RPMI7951 (cell line): ENCODE data around the gene DOC2B. TPM values are rescaled to one million over a fixed set of nuclear protein-coding genes. Genes with fewer than 3 reads are reported as not detected.
A peak's percentile ranks its signal among the peaks of the same experiment; 100 is the strongest.
"Not testable (repeated sequence)": the region's sequence is repeated elsewhere in the genome, so short reads cannot be mapped to it uniquely, and the experiment has no call there.

Experiments used
- DNase-seq: peaks from one replicate; pipeline ENCODE4 v3.0.0-alpha.2; 2012; ENCODE audit warnings: low read depth
- total RNA-seq: library from RNA; depleted of rRNA; stranded (reverse); fragments of >200 nt; shearing (Covaris generic); gene quantifications from 2 replicates; pipeline ENCODE4 v1.2.3, GENCODE V29; 2014; rRNA removed

The DOC2B gene
- total RNA-seq, 1 experiment from 2014 or later, result not detected

DNA sequence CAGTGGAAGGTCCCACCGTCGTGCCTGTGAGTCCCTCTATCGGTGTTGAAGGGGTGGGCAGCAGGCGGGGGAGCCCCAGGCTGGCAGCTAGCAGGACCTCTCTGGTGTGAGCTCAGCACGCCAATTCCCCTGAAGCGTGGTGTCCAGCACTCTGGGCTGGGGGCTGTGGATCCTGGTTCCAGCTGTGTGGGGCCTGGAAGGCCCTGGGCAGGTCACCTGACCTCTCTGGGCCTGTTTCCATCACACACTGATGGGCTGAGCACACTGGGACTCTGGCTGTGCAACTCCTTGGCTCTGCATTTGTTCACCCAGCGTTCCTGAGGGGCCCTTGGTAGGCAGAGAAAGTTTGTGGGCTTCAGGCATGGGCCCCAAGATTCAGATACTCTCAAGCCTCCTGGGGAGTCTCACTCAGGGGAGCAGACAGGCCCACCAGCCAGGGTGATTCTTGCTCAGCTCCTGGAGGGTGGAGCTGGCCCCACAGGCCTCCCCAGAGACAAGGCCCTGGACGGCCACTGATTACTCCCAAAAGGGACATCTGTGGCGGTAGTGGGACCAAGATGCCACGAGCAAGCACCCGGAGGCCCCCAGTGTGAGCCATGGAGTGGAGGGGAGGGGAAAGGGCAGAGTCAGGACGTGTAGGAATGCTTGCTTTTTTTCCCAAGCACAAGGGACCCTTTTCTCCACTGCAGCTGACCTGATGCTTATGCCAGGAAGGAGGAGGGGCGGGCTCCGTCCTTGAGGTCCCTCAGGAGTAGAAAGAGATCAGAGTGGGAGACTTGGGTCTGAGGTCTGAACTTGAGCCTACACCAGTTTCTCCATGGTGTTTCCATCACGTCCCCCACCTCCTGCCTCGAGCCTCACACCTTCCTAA lies 35.5 kb downstream of the DOC2B start:
- DNase-seq, result no peak

DNA sequence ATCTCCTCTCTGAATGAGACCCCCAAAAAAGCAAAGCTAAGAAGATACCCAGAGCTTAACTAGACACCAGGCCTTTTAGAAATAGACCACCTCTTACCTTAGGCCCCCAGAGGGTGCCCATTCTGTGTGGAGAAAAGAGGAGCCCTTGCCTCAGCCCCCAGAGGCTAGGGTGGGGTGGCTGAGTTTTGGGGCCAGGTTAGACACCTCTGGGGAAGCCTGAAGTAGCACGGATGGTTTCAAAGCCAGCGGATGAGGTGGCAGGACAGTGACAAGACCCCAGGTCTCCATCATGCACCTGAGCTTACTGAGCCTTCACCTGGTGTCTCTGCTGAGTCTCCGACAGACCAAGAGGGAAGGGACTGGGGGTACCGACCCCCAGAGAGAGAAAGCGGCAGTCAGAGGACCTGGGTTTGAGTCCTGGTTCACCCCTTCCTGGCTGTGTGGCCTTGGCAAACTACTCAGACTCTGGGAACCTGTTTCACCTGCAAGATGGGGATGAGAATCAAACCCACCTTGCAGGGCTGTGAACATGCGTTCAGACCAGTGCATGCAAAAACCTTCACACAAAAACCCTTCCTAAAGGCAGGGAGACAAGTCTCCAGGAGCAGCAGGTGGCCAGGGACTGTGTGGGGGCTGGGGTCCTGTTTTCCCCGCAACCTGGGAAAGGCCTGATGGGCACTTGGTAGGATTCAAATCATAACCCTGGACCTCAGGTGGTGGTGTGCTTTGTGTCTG lies 36.3 kb downstream of the DOC2B start:
- no peak for DNase-seq

- peak; percentile 51 for DNase-seq
These were observed 37.6 kb downstream of the DOC2B start for GRCh38 chr17:143785-144281.

GRCh38 chr17:142876-143784 lies 38.3 kb downstream of the DOC2B start:
- no peak for DNase-seq

DNA sequence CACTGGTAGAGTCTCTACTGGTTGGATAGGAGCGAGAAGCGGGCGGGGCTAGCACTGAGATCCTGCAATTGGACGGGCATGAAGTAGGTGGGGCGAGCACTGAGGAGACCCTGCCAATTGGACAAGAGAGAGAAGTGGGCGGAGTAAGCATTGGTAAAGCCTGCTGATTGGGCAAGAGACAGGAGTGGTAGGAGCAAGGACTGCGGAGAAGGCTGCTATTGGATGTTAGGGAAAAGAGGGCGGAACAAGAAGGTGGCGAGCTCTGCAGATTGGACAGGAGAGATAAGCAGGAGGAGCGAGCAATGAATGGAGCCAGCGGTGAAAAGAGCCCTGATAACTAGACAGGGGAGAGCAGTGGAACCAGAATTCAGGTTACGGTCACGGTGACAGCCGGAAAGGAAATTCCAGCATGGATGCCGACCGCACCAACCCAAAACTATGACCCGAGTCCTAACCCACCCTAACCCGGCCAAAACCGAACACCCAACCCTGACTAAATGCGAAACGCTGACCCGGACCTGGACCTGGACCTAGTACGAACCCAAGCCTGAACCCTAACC lies 39.3 kb downstream of the DOC2B start:
- peak; percentile 31 for DNase-seq

DNA sequence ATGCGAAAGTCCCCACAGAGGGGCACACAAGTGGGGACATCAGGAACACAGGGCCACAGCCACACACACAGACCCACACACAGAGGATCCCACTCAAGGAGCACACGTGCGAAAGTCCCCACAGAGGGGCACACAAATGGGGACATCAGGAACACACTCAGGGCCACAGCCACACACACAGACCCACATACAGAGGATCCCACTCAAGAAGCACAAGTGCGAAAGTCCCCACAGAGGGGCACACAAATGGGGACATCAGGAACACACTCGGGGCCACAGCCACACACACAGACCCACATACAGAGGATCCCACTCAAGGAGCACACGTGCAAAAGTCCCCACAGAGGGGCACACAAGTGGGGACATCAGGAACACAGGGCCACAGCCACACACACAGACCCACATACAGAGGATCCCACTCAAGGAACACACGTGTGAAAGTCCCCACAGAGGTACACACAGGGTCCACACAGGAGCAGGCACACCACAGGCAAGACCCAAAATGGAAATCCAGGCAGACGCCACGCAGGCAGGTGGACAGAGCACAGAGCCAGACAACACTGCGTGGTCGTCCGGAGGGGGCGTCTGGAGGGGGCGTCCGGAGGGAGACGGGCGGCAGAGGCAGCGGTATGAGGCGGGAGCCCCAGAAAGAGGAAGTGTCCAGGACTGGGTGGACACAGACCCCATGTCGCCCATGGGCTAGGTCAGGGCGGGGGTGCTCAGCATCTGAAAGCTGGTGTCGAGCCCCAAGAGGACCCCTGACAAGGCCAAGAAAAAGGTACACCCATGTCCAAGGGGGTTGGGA lies 41.8 kb downstream of the DOC2B start:
- not testable (repeated sequence) for DNase-seq

DNA sequence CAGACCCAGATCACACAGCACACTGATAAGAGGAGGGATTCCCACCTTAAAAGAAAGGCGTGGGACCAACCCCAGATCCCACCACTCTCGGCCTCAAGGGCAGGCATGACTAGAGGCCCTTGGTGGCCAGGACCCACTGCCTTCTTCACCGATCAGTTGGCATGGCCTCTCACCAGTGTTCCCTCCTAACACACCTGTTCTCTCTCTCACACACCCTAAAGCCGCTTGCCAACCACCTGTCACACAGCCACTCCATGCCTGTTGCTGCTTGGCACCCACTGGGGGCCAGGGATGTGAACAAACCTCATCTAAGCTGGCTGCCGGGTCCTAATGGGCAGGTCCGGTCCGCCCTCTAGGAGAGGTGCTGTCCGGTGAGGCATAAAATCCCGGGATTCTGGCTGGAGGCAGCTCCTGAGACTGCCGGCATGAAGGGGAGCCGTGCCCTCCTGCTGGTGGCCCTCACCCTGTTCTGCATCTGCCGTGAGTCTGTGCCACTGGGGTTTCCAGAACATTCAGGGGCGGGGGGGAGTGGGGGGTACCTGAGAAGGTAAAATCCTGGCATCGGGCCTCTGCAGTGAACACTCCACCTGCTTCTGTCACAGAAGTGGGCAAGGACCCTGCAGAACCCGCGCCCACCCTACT lies 44.2 kb downstream of the DOC2B start, which contains the start of gene SCGB1C2:
Gene SCGB1C2, plus strand, starts transcription at position 404 of the 642 bp plus-strand sequence. Its CDS starts 22 bp downstream, at position 426.
- not testable (repeated sequence) for DNase-seq

DNA sequence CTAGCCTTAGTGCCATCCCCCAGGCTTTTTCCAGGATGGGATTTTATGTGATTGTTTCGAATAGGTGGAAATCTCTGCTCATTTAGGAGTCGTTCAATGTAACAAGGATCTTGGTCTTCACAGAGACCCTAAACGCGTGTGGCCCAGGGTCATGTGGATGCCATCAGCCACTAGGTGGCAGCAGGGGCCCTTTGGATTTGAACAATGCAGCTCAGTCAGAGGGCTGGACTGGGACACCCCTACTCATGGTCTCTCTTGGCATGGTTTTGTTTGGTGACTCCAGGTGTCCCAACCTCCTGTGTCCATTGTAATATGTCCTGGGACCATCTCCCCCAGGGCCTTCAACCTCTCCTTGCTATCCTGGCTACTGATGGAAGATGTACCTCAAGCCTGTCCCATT lies 44.9 kb downstream of the DOC2B start:
- not testable (repeated sequence) for DNase-seq

DNA sequence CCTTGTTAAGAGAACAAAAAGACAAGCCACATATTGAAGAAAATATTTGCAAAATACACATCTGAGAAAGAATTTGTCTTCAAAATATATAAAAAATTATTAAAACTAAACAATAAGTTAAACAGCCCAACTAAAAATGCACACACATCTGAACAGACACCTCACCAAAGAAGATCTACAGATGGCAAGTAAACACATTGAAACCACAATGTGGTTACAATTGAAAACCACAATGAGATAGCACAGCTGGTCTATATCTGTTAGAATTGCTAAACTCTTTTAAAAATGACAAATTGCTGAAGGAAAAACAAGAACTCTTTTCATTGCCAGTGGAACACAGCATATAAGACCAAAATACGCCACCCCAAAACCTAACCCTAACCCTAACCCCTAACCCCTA lies 45.6 kb downstream of the DOC2B start:
- DNase-seq, result not testable (repeated sequence)

DNA sequence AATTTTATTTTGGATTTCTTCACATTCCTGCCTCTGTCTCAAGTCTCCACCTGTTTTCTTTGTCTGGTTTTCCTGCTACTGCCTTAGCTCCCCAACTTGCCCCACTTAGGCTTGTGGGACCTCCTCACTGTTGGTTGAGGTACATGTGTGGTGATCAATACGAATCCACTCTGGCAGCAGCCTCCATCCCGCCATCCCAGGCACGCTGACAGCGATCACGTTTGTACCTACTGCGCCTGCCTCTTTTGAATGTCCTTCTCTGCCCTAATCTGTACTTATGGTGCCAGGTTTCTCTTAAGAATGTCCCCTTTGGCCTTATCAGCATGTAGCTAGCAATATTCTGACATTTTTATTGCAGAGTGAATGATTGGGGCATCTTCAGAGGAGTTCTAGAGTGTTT lies 46.4 kb downstream of the DOC2B start:
- DNase-seq, result not testable (repeated sequence)

GRCh38 chr17:134332-134785 lies 47.1 kb downstream of the DOC2B start:
- DNase-seq, result not testable (repeated sequence)

GRCh38 chr17:133932-134331 lies 47.5 kb downstream of the DOC2B start:
- DNase-seq, result not testable (repeated sequence)

GRCh38 chr17:118339-118917 lies 63.0 kb downstream of the DOC2B start:
- peak; percentile 10 for DNase-seq

DNA sequence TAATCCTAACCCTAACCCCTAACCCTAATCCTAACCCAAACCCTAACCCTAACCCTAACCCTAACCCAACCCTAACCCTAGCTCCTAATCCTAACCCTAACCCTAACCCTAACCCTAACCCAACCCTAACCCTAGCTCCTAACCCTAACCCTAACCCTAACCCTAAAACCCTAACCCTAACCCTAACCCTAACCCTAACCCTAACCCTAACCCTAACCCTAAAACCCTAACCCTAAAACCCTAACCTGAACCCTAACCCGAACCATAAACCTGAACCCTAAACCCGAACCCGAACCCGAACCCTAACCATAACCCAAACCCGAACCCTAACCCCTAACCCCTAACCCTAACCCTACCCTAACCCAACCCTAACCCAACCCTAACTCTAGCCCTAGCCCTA lies 68.3 kb downstream of the DOC2B start:
- peak; percentile 1 for DNase-seq

Other genes starting within 250 kb of the DOC2B start
- not detected in 2 replicates for gene SCGB1C2, start 44.1 kb downstream of the DOC2B start, total RNA-seq
- gene RPH3AL, start 171.2 kb upstream of the DOC2B start, total RNA-seq, result 0.78 and 1.2 TPM in 2 replicates